ENCODE measurements around the gene HAVCR2. TPM values are rescaled to one million over a fixed set of nuclear protein-coding genes. Genes with fewer than 3 reads are reported as not detected.

HAVCR2 gene
- total and polyA plus RNA-seq, 2 of the 13 experiments (the other 11 are each of a cell fraction or from before 2014, with no cell fraction given) = 0.07 to 0.16 TPM

DNA sequence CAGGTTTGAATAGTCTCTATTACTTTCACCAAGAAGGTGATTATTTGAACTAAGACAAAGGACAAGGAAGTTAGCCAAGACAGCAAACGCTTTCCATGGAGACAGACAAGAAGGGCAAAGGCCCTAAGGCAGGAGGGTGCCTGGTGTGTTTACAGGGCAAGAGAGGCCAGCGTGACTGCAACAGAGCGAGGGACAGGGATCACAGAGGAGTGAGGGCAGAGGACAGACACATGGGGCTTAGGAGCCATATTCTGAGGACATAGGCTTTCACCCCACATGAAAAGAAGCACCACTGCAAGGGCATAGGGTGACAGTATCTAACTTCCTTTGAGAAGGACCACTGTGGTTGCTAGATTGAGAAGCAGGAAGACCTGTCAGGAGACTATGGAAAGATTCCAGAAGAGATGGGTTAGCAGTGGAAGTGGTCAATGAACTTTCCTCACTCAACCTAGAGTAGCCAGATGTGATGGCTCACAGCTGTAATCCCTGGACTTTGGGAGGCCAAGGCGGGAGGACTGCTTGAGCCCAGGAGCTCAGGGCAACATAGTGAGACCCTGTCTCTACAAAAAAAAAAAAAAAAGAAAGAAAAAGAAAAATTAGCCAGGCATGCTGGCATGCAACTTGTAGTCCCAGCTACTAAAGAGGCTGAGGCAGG, 44.9 kb downstream of the HAVCR2 start (continued):
- no peak for TF ChIP-seq ZNF296 (CRISPR knock-in tag; conservative IDR thresholded peaks at IDR 0.05)
- no peak for TF ChIP-seq ZNF552 (CRISPR knock-in tag; IDR thresholded peaks at IDR 0.05; ENCODE audit: borderline replicate concordance)
- no peak for TF ChIP-seq CC2D1A (CRISPR knock-in tag; IDR thresholded peaks at IDR 0.05)
- no peak for TF ChIP-seq ETV5 (CRISPR knock-in tag; IDR thresholded peaks at IDR 0.05; ENCODE audit: borderline replicate concordance)
- TF ChIP-seq ARNT (IDR thresholded peaks at IDR 0.05) = no peak
- TF ChIP-seq RFXANK (CRISPR knock-in tag; IDR thresholded peaks at IDR 0.05) = no peak
- TF ChIP-seq KLF16 (CRISPR knock-in tag; IDR thresholded peaks at IDR 0.05) = no peak
- TF ChIP-seq, protein P1, sequence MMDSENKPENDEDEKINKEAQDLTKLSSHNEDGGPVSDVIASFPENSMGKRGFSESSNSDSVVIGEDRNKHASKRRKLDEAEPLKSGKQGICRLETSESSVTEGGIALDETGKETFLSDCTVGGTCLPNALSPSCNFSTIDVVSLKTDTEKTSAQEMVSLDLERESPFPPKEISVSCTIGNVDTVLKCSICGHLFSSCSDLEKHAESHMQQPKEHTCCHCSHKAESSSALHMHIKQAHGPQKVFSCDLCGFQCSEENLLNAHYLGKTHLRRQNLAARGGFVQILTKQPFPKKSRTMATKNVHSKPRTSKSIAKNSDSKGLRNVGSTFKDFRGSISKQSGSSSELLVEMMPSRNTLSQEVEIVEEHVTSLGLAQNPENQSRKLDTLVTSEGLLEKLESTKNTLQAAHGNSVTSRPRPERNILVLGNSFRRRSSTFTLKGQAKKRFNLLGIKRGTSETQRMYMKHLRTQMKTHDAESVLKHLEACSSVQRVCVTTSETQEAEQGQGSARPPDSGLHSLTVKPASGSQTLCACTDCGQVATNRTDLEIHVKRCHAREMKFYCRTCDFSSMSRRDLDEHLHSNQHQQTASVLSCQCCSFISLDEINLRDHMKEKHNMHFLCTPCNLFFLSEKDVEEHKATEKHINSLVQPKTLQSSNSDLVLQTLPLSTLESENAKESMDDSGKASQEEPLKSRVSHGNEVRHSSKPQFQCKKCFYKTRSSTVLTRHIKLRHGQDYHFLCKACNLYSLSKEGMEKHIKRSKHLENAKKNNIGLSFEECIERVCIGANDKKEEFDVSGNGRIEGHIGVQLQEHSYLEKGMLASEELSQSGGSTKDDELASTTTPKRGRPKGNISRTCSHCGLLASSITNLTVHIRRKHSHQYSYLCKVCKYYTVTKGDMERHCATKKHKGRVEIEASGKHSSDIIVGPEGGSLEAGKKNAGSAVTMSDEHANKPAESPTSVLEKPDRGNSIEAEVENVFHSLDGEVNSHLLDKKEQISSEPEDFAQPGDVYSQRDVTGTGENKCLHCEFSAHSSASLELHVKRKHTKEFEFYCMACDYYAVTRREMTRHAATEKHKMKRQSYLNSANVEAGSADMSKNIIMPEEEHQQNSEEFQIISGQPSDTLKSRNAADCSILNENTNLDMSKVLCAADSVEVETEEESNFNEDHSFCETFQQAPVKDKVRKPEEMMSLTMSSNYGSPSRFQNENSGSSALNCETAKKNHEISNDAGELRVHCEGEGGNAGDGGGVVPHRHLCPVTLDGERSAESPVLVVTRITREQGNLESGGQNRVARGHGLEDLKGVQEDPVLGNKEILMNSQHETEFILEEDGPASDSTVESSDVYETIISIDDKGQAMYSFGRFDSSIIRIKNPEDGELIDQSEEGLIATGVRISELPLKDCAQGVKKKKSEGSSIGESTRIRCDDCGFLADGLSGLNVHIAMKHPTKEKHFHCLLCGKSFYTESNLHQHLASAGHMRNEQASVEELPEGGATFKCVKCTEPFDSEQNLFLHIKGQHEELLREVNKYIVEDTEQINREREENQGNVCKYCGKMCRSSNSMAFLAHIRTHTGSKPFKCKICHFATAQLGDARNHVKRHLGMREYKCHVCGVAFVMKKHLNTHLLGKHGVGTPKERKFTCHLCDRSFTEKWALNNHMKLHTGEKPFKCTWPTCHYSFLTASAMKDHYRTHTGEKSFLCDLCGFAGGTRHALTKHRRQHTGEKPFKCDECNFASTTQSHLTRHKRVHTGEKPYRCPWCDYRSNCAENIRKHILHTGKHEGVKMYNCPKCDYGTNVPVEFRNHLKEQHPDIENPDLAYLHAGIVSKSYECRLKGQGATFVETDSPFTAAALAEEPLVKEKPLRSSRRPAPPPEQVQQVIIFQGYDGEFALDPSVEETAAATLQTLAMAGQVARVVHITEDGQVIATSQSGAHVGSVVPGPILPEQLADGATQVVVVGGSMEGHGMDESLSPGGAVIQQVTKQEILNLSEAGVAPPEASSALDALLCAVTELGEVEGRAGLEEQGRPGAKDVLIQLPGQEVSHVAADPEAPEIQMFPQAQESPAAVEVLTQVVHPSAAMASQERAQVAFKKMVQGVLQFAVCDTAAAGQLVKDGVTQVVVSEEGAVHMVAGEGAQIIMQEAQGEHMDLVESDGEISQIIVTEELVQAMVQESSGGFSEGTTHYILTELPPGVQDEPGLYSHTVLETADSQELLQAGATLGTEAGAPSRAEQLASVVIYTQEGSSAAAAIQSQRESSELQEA (CRISPR knock-in tag; IDR thresholded peaks at IDR 0.05; ENCODE audit: not compliant biosample characterization) = no peak
- TF ChIP-seq ZNF101 (CRISPR knock-in tag; IDR thresholded peaks at IDR 0.05; ENCODE audit: borderline replicate concordance, low read depth) = no peak
- TF ChIP-seq WIZ (CRISPR knock-in tag; IDR thresholded peaks at IDR 0.05) = no peak
- no peak for TF ChIP-seq SP1 (IDR thresholded peaks at IDR 0.05)
- TF ChIP-seq SP1 (CRISPR knock-in tag; IDR thresholded peaks at IDR 0.05) = no peak
- TF ChIP-seq MAF1 (CRISPR knock-in tag; IDR thresholded peaks at IDR 0.05; ENCODE audit: borderline replicate concordance) = no peak
- peak; percentile 82; the same call in 1 of the 2 replicates for TF ChIP-seq ZMYM3 (CRISPR knock-in tag; IDR thresholded peaks at IDR 0.05)
- no peak for TF ChIP-seq THYN1 (CRISPR knock-in tag; IDR thresholded peaks at IDR 0.05; ENCODE audit: borderline replicate concordance, low read depth)
- TF ChIP-seq, protein P2, sequence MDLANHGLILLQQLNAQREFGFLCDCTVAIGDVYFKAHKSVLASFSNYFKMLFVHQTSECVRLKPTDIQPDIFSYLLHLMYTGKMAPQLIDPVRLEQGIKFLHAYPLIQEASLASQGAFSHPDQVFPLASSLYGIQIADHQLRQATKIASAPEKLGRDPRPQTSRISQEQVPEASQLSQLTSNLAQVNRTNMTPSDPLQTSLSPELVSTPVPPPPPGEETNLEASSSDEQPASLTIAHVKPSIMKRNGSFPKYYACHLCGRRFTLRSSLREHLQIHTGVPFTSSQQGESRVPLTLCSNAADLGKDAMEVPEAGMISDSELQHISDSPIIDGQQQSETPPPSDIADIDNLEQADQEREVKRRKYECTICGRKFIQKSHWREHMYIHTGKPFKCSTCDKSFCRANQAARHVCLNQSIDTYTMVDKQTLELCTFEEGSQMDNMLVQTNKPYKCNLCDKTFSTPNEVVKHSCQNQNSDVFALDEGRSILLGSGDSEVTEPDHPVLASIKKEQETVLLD (CRISPR knock-in tag; IDR thresholded peaks at IDR 0.05; ENCODE audit: low read depth) = no peak
- TF ChIP-seq ZKSCAN5 (CRISPR knock-in tag; IDR thresholded peaks at IDR 0.05) = no peak
- TF ChIP-seq, protein P3, sequence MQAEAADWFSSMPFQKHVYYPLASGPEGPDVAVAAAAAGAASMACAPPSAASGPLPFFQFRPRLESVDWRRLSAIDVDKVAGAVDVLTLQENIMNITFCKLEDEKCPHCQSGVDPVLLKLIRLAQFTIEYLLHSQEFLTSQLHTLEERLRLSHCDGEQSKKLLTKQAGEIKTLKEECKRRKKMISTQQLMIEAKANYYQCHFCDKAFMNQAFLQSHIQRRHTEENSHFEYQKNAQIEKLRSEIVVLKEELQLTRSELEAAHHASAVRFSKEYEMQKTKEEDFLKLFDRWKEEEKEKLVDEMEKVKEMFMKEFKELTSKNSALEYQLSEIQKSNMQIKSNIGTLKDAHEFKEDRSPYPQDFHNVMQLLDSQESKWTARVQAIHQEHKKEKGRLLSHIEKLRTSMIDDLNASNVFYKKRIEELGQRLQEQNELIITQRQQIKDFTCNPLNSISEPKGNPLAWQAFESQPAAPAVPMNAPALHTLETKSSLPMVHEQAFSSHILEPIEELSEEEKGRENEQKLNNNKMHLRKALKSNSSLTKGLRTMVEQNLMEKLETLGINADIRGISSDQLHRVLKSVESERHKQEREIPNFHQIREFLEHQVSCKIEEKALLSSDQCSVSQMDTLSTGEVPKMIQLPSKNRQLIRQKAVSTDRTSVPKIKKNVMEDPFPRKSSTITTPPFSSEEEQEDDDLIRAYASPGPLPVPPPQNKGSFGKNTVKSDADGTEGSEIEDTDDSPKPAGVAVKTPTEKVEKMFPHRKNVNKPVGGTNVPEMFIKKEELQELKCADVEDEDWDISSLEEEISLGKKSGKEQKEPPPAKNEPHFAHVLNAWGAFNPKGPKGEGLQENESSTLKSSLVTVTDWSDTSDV (CRISPR knock-in tag; IDR thresholded peaks at IDR 0.05) = no peak

Data from HepG2 (cell line).